ENCODE measurements around the gene PSMG4.

PSMG4 gene

DNA sequence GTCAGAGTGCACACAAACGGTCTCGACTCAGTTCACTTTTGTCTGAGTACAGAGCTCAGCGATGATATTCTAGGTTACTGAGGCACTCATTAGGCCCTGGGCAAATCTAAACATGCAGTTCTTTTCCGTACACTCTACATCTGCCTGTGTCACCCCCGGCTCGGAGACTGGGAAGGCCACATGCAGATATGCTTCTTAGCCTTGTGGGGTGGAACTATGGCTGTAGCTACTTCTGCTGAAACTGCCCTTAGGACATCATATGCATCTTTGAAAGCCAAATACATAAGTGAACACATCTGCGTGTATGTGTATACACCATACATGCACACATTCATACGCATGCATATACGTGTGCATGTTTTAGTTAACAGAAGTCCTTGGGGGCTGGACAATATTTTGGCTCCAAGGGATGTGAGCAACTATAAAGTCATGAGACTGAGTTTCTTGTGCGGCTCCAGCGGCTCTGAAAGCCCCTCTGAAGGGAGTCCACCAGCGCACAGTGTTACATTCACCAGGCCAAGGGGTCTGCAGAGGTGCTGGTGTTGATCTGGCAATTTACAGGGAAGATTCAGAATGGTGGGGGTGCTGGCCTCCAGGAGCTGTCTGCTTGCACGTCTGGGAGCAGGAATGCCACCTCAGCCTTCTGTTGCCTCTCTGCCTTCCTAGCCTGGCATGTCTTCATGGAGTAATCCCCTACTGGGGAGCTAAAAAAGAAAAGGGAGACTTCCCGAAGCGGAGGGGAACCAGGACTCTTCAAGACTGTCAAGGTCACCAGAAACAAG lies 31.6 kb downstream of the PSMG4 start:
- DNase-seq (ENCODE audit: low read depth in 2 of 2): no peak

DNA sequence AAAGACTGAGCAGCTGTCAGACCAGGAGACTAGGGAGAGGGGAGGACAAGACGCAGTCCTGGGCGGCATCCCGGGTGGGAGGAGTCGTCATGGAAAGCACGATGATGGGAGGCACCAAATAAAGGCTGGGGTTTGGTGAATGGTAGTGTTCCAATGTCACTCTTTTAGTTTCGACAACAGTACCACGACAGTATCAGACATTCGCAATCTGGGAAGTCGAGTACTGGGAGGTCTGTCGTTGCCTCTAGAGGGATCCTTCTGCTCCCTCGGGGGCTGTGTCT lies 32.1 kb downstream of the PSMG4 start:
- no peak for DNase-seq (ENCODE audit: low read depth in 2 of 2)

DNA sequence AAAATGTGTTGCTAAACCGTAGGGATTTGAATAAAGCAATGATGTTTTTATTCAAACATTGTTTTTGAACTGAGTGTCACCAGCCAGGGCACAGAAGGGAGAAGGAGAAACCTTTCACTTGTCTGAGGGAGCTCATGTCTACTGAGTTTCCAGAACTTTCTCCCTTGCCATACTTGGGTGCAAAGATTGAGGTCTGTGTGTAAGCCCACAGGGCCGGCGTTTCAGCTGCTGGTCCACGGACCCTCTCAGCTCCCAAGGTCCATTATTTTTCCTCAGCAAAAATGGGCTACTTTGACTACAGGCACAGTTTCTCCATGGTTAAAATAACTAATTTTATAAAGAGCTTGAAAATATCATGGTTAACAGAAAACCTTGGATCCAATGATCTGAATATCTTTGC lies 32.6 kb downstream of the PSMG4 start:
- no peak for DNase-seq (ENCODE audit: low read depth in 2 of 2)

DNA sequence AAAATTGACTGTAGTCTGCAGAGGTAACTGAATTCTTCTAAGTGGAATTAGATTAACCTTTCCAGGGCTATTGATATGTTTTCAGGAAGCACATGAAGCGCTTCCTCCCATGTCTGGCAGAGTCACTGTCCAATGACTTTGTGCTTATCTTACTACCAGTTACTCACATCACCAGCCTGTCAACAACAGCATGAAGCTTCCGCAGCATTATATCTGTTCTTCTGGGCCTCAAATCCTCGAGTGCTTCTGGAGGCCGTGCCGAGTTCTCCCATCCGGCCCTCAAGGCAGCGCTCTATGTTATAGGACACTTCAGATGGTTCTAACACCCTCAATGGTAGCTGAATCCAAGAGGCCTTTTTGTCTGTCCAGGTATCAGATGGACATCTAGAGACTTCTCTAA lies 33.2 kb downstream of the PSMG4 start:
- no peak for DNase-seq (ENCODE audit: low read depth in 2 of 2)

DNA sequence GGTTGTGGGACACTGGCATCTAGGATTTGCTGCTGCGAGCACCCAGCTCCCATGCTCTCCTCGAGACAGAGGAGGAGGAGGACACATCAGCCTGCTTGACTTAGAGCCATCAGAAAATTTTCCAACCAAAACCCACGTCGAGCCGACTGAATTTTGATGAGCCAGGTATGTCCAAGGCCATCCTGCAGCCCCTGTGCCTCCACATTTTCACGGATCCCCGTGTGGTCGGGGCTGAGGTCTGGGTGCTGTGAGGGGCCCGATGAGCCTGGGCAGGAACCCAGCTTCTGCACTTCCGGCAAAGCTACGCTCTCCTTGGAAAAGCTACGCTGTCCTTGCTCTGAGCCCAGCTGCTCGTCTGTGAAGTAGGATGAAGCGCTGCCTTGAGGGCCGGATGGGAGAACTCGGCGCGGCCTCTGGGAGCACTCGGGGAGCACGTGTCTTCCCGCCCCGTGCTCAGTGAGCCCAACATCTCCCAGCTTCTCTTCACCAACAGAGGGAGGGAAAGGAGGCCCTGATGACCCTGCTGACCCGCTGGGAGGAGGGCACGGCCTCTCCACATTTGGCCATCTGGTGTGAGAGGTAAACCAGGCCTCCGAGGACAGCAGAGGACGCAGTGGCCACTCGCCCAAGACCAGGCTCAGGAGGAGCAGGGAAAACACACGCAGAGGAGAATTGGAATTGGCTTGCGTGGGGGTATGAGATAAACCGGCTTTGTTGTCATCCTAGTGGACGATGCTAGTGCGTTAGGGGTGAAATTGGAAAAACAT lies 33.9 kb downstream of the PSMG4 start:
- DNase-seq (ENCODE audit: low read depth in 2 of 2): no peak

DNA sequence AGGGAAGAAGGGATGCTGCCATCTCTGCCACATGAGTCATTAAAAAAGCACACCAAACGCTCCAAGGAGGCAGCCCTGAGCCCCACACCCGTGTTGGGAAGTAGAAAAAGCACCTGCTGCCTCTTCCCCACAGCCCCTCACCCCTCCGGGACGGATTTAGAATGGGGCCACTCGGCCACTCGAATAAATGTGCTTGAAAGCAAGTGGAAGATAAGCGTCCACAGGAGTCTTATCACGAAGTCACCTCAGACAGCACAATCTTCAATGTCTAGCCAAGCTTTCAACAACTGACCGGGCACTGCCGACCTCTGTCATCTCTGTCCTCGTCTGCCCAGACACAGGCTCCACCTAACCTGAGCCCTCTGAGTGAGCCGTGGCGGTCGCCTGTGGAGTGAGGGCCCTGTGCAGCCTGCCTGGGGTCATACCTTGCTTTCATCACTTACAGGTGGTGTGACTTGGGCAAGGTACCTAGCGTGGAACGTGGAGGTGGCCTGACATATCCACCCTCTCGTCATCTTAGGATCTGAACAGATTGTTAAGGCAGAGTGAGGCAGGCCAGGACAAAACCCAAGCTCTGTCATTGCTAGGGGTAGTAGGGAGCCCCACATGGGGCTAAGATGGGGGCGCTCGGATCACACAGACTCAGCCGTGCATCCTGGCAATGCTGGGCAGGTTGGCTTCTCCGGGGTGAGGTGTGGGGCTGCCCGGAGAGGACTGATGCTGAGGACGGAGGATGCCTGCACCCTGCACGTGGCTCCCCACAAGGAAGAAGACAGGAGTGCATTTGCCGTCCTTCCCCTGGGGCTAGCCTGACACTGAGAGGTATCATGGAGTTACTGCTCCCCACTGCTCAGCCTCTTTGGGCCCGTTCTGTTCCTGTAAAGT lies 34.8 kb downstream of the PSMG4 start:
- no peak for DNase-seq (ENCODE audit: low read depth in 2 of 2)

DNA sequence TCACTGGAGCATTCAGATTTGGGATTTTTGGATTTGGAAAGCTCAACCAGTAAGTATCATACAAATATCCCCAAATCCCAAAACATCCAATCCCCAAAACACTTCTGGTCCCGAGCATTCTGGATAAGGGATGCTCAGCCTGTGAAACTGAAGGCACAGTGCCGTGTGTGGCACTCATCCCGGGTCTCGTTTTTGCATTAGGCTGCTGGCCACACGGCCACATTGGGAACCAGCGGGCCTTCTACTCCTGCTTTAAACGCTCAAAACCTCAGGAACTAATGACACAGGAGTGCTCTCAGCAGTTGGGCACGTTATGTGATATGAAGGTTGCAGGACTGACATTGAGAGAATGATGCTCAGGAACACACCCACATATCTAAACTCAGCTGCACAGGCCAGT lies 35.6 kb downstream of the PSMG4 start:
- no peak for DNase-seq (ENCODE audit: low read depth in 2 of 2)

DNA sequence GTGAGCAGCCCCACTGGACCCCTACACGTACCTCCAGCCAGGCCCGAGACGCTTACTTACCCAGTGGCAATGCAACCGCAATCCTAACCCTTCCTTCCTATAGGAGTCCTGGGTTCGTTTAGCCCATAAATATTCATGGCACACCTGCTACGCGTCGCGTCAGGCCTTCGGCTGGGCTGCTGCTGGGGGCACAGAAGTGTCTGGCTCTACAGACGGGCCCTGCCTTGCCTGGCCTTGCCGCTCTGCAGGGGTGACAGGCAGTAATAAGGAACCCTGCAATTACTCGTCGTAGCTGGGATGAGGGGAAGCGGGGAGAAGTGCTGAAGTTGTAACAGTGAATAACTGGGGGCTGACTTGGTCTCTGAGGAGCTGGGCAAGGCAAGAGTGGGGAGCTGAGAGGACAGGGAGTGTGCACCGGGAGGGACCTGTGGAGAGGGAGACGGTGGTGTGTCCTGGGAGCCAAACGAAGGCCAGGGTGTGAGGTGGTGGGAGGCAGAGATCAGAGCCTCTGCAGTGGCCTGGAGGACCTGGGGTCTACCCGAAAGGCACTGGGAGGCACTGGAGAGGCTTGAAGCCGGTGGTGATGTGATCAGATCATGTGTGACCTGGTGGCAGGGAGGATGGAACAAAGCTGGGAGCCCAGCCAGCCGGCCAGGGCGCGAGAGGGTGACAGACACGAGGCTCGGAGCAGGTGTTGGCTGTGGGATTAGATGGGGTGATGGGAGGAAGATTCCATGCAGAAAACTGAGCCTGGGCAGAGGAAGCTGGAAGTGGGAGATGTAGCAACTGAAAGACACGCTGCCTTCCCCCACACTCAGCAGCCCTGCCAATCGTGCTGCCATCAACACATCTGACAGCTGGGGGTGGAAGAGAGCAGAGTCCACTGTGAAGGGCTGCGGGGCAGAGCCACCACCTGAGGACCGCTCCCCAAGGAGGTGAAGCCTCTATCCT lies 36.4 kb downstream of the PSMG4 start:
- no peak for DNase-seq (ENCODE audit: low read depth in 2 of 2)

DNA sequence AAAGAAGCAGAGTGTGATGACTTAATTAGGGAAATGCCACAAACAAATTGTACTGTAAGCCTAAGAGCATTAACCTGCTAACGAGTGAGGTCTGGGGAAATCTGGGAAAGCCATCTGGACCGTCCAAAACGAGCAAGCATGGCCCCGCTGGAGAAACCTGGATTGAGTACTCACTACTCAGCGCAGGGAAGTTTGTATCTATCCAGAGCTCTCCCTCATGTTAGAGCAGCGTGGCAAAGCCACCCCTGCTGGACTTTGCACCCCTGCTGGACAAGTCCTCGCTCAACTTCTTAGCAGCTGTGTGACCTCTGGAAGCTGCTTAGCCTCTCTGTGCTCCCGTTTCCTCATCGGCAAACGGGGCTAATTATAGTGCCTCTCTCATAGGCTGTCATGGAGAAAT lies 37.3 kb downstream of the PSMG4 start:
- DNase-seq (ENCODE audit: low read depth in 2 of 2): no peak

DNA sequence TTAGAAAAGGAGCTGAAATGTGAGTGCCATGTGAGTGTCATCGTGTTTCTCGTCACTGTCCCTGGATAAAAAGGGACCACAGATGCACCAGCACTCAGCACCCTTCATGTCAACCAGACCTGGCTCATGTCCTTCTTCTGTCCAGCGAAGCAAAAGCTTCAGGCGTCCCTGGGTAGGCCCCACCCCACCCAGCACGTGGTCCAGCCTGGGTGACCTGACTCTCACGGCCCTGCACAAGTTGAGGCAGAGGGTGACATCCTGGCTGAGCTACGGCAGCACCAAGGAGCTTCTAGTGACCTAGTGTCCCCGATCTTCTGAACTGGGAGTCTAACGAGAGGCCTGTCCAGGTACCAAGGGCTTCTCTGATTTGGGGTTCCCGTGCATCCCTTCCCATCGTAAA lies 37.8 kb downstream of the PSMG4 start:
- DNase-seq (ENCODE audit: low read depth in 2 of 2): no peak

DNA sequence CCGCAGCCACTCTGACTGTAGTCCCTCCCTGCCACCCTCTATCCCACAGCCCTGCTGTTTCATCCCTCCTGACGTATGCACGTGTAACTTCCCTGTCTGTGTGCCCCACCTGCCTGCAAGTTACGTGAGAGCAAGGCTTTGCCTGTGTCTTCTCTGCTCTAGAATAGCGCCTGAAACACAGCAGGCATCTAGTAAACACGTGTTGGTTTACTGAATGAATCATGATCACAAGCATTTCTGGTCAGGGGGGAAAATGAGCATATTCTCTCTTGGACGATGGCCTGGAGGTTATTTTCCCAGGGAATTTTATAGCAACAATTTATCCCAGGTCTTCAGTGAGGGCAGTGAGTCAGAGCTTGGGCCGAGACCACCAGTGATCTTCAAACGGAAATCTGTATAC lies 38.3 kb downstream of the PSMG4 start:
- DNase-seq (ENCODE audit: low read depth in 2 of 2): no peak

DNA sequence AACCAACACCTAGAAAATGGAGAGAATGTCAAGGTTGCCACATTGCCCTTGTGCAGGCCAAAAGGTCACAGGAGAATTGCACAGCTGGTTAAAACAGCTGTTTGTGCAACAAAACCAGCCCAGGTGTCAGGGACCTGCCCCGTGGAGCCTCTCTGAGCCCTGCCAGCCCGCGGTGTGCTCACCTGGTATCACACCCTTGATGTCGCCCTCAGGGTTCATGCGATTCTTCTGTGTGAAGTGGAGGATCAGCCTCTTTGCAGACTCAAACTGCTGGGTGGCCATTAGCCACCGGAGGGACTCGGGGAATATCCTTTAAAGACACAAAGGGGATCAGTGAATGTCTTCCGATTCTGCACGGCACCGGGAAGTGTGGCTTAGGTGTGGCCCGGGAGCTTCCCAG lies 39.2 kb downstream of the PSMG4 start:
- no peak for DNase-seq (ENCODE audit: low read depth in 2 of 2)

DNA sequence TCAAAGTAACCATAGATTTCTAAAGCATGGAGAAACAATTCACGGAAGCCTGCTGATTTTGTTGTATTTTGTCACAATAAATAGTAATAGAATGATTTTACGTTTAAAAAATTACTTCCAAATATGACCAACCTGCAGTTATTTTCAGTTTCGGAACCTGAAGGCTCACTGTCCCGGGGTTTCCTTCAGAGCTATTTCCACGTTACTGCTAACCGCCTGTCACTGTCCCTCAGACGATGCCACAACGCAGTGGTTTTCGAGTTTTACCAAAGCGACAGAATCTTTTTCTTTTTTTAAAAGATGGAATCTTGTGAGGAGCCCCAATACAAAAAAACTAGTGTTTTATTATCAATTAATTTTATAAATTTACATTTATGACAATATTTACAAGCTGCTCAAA lies 40.5 kb downstream of the PSMG4 start:
- DNase-seq (ENCODE audit: low read depth in 2 of 2): no peak

DNA sequence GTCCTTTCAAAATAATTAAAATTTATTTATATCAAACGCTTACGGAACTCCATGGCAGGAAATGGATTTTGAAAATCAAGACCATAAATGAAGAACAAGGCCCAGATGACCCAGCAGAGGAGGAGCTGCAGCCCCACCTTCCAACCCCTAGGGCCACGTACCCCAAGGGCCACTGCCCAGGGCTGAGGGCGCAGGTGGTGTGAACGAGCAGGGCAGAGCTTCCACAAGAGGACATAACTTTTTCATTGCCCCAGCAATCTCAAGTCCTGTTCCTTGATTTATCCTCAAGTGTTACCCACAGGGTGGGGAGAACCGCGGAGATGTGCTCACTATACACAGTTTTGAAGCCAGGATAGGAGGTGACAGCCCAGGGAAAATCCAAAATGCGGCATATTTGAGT lies 42.8 kb downstream of the PSMG4 start:
- no peak for DNase-seq (ENCODE audit: low read depth in 2 of 2)

DNA sequence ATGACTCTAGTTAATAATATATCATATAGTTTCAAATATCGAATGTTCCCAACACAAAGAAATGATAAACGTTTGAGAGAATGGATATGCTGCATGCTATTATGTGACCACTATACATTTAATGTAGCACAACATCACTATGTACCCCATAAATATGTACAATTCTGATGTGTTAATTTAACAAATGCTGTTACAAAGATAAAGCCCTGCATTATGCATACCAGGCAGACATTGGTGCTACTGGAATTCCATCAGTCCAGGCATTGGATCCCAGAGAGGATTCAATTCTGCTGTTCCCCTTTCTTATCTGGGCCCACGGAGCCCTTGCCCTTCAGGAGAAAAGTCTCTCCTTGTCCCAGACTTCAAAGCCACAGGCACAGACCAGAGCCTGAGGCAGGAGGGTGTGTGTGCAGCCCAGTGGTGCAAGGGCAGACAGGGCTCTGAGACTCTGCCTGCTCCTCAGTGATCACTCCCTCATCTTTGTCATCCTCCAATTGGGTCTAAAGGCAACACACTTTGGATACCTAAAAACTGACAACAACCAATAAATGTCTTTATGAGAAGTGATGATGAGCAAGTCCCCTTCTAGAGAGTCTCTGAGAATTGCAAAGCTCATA lies 45.2 kb downstream of the PSMG4 start:
- no peak for DNase-seq (ENCODE audit: low read depth in 2 of 2)

DNA sequence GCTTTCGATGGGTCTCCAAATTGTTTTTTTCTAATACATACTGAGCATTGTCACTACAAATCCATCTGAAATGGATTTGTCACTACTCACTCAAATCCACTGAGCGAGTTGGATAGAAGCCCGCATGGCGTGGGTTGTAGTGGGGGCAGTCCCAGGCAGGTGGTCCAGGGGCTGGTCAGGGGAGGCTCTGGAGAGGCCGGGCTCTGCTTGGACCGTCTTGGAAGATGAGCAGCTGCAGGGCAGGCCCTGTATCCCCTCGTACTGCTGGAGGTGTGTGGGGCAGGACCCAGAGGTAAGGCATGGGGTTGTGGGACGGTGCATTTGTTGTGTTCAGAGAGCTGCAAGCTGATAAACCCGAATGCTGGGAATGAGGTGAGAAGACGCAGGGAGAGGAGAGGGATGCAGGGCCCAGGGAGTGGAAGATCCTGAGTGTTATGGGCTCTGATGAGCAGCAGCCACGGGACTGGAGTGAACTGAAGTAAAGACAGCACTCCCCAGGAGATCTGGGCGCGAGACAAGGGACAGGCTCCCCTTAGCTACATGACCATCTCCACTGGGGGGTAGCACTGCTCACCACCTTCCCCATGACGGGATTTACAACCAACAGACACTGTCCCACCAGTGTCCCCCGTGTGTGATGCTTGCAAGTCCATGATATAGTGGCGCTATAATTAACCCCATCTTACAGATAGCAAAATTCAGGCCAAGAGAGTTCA lies 45.9 kb downstream of the PSMG4 start:
- DNase-seq (ENCODE audit: low read depth in 2 of 2): no peak

DNA sequence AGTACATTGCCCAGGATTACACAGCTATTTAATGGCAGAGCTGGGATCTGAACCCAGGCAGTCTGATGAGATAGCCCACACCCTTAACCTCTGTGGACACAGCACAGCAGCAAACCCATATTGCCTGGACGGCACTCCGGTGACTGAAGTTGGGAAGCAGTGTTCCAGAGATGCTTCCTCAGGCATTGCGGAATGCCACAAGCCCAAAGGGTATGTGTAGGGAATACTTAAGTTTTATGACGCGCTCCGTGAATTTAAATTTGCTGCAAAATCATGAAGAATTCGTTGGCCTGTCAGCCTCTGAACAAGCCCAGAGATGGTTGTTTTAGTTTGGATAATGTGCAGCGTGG lies 46.4 kb downstream of the PSMG4 start:
- no peak for DNase-seq (ENCODE audit: low read depth in 2 of 2)

DNA sequence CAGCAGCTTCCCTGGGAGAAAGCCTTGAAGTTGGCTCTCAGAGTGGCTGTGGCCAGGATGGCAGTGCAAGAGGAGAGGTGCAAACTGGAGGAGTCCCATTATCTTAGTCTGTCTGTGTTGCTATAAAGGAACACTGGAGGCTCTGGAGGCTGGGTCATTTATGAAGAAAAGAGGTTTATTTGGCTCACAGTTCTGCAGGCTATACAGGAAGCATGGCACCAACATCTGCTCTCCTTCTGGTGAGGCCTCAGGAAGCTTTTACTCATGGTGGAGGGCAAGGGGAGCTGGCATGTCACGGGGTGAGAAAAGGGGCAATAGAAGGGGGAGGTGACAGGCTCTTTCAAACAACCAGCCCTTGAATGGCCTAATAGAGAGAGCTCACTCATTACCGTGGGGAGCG lies 47.1 kb downstream of the PSMG4 start:
- DNase-seq (ENCODE audit: low read depth in 2 of 2): no peak

DNA sequence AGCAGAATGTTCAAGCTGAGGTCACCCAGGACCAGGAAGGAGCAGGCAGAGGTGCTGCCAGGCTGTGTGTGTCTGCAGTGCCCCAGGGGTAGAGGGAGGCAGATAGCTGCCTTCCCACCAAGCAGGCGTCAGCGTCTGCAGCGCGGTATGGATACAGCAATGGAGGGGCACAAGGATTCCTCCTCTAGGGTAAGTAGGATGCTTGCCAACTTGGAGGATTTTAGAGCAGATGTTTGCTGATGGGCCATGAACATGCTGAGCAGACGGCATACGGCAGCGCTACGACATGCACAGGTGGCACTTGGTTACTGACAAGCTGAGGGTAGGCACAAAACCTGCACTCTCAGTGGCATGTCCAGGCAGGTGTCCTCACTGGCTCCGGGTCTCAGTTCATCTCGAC lies 48.1 kb downstream of the PSMG4 start:
- DNase-seq (ENCODE audit: low read depth in 2 of 2): no peak

DNA sequence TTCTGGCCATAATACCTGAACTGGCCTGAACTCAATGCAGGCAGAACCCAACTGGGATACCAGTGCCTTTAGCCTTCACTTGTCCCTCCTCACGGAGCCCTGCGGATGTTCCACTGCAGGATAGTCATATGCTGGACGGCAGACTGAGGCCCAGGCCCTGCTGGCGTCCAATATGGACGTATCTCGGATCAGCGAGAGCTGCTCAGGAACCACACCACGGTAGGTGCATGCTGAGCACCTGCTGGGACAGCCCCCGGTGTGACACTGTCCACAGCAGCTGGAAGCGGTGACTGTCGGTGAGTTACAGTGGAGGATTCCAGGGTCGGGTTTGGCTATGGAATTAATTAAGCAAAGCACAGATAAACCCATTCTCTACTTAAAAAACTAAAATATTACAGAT lies 48.7 kb downstream of the PSMG4 start:
- DNase-seq (ENCODE audit: low read depth in 2 of 2): no peak

DNA sequence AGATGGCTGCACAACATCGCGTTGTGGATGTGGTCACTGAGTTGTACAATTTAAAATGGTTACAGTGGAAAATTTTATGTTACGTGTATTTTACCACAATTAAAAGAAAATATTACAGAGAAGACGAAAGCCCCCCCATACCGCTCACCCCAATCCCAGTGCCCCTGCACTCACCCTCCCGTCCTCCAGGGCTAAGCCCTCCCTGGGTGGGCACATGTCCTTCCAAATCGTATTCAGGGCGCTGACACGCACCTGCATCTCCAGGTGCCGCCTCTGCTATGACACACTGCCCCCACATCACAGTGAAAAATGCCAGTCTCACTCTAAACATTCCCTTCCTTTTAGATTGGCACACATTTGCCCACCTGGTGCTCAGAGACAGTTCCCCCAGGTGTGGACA lies 49.4 kb downstream of the PSMG4 start:
- no peak for DNase-seq (ENCODE audit: low read depth in 2 of 2)
